Loucy (cell line): ENCODE data around the gene ITGA6.

Experiments used
- CTCF ChIP-seq: fragments of 200-600 bp; sonication (generic); conservative IDR thresholded peaks from 2 replicates; pipeline ENCODE4 v1.5.1; 2014; ENCODE audit warnings: mild to moderate bottlenecking, antibody characterized with exemption, low read length
- EZH2phosphoT487 ChIP-seq: fragments of 200-600 bp; IDR thresholded peaks from 2 replicates; pipeline ENCODE4 v1.6.1; 2018; ENCODE audit warnings: antibody characterized with exemption, mild to moderate bottlenecking, moderate library complexity, borderline replicate concordance

GRCh38 chr2:172484253-172484652 lies 56.9 kb downstream of the ITGA6 start:
- TF ChIP-seq CTCF (peak; percentile 70), EZH2phosphoT487 (no peak)
